GM06990 (cell line): ENCODE measurements around the gene VPS26A.

ENCODE experiments used
- DNase-seq: peaks from one replicate; pipeline ENCODE4 v3.0.0-alpha.2; 2011; ENCODE audit not compliant: insufficient read length; ENCODE audit errors: extremely low read depth
- H3K27me3 ChIP-seq: replicated peaks from 2 replicates; pipeline ENCODE4 v1.6.0; 2011; ENCODE audit warnings: low read length; ENCODE audit not compliant: control insufficient read depth, insufficient read depth
- H3K36me3 ChIP-seq: 2 replicates; pipeline ENCODE4 v1.5.1; 2011; ENCODE audit warnings: low read length; ENCODE audit not compliant: control insufficient read depth, insufficient read depth
- H3K4me3 ChIP-seq: replicated peaks from 2 replicates; pipeline ENCODE4 v1.5.1; 2011; ENCODE audit warnings: low read depth, mild to moderate bottlenecking, control low read depth, low read length
- TF ChIP-seq, protein P1 (sequence below): IDR thresholded peaks from 2 replicates; pipeline ENCODE4 v1.5.1; 2011; ENCODE audit warnings: low read length, control low read depth, mild to moderate bottlenecking, inconsistent platforms; ENCODE audit not compliant: insufficient read depth, poor library complexity, severe bottlenecking

Gene VPS26A

GRCh38 chr10:69201045-69201444 lies 77.1 kb downstream of the VPS26A start:
- Histone ChIP-seq H3K27me3 (no peaks in the 10 kb centered on the region), H3K4me3 (no peak overlapping the region), H3K36me3 (no peaks in the 10 kb centered on the region; the same call in 1 of the 2 replicates)
- DNase-seq = no peak
- TF ChIP-seq, protein P1, sequence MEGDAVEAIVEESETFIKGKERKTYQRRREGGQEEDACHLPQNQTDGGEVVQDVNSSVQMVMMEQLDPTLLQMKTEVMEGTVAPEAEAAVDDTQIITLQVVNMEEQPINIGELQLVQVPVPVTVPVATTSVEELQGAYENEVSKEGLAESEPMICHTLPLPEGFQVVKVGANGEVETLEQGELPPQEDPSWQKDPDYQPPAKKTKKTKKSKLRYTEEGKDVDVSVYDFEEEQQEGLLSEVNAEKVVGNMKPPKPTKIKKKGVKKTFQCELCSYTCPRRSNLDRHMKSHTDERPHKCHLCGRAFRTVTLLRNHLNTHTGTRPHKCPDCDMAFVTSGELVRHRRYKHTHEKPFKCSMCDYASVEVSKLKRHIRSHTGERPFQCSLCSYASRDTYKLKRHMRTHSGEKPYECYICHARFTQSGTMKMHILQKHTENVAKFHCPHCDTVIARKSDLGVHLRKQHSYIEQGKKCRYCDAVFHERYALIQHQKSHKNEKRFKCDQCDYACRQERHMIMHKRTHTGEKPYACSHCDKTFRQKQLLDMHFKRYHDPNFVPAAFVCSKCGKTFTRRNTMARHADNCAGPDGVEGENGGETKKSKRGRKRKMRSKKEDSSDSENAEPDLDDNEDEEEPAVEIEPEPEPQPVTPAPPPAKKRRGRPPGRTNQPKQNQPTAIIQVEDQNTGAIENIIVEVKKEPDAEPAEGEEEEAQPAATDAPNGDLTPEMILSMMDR = no peak

DNA sequence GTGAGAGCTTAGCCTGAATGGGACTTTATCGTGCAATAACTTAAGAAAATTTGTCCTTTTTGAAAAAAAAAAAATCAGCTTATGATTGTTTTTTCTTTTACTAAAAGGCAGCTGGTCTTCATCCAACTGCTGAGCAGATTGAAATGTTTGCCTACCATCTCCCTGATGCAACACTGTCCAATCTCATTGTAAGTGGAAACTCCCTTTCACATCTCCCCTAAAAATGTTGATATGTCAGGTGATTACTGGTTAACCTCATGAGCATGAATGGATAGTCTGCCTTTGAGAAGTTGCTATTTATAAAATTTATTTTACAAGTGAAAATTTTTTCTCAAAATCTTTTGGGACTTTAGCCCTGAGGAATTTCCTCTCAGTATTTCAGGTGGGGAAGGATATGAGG lies 78.4 kb downstream of the VPS26A start:
- TF ChIP-seq, protein P1 = no peak
- Histone ChIP-seq H3K4me3 (no peak overlapping the region), H3K36me3 (peaks cover 3% of the 10 kb centered on the region), H3K27me3 (no peaks in the 10 kb centered on the region)
- DNase-seq = no peak

- TF ChIP-seq, protein P1 = no peak
- H3K4me3 ChIP-seq = no peak overlapping the region
Measured at GRCh38 chr10:69208761-69209160, 84.8 kb downstream of the VPS26A start.

GRCh38 chr10:69209787-69210484 lies 86.0 kb downstream of the VPS26A start:
- TF ChIP-seq, protein P1 = no peak
- DNase-seq = no peak
- no peaks in the 10 kb centered on the region for H3K27me3 ChIP-seq
- H3K36me3 ChIP-seq = peaks cover 11% of the 10 kb centered on the region
- H3K4me3 ChIP-seq = no peak overlapping the region

More at GRCh38 chr10:69208761-69209160, 84.8 kb downstream of the VPS26A start:
- no peaks in the 10 kb centered on the region for H3K27me3 ChIP-seq
- DNase-seq = no peak
- peaks cover 11% of the 10 kb centered on the region for H3K36me3 ChIP-seq

DNA sequence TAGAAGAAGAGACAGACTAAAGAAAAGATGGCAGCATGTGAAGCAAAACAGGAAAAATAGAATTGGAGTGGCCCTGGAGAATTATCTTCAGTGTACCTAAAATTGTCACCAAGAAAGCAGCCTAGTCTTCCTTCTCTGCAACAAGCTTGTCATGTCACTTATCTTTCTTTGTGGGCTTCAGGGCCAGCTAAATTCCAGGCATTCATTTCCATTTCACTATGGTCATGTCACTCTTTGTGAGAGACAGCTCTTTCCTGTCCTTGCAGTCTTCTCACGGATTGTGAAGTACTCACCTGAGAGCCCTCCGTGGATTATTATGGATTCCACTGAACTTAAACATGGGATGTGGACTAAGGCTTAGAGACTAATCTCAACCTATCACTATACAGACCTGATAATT lies 87.1 kb downstream of the VPS26A start:
- TF ChIP-seq, protein P1 = no peak
- Histone ChIP-seq H3K4me3 (no peak overlapping the region), H3K27me3 (no peaks in the 10 kb centered on the region; the same call in 1 of the 2 replicates), H3K36me3 (peaks cover 11% of the 10 kb centered on the region)
- DNase-seq = no peak
